ENCODE data around the gene SSU72. TPM values are rescaled to one million over a fixed set of nuclear protein-coding genes. Genes with fewer than 3 reads are reported as not detected.
"Not testable (repeated sequence)": the region's sequence is repeated elsewhere in the genome, so short reads cannot be mapped to it uniquely, and the experiment has no call there.

The SSU72 gene
- total and polyA plus RNA-seq, 7 experiments from 2014 or later: 121 to 267 (median 143) TPM

- H3K36me3 ChIP-seq (ENCODE audit: control insufficient read depth in 2 of 3, insufficient read depth in 3 of 3, low read length in 3 of 3): peaks cover 0 to 50% (median 0%) of the 10 kb centered on the region in 3 experiments
- H3K27me3 Mint-ChIP-seq; ATAC-seq; H3K27ac Mint-ChIP-seq; H3K4me3 Mint-ChIP-seq; POLR2A ChIA-PET; H3K27me3 ChIP-seq (ENCODE audit: control insufficient read depth in 2 of 2, insufficient read depth in 2 of 2, low read length in 2 of 2); H3K27ac ChIP-seq (ENCODE audit: low read depth, low read length); DNase-seq; H3K4me1 Mint-ChIP-seq; H3K9me3 ChIP-seq (ENCODE audit: control insufficient read depth in 2 of 3, low read length in 3 of 3); H3K4me1 ChIP-seq (ENCODE audit: control insufficient read depth in 2 of 2, insufficient read depth in 2 of 2, low read length in 2 of 2); H3K4me3 ChIP-seq (ENCODE audit: low read length); intact Hi-C loops (cut with micrococcal nuclease); CTCF ChIA-PET; H3K9me3 Mint-ChIP-seq: not testable (repeated sequence)
- H3K36me3 Mint-ChIP-seq: peaks cover 0 to 14% (median 0%) of the 10 kb centered on the region in 5 donors
Measured at GRCh38 chr1:1522536-1522935, 52.1 kb downstream of the SSU72 start.

- no peak for DNase-seq
- H3K4me1 ChIP-seq (ENCODE audit: control insufficient read depth in 2 of 2, insufficient read depth in 2 of 2, low read length in 2 of 2): no peaks in the 10 kb centered on the region
- ChIA-PET CTCF (interaction anchor here (0.7 kb wide), 1 partner anchor 17 kb away, joined by 3 read pairs; no protein-coding TSS in a partner anchor), POLR2A (no interaction called here)
- intact Hi-C loops (cut with micrococcal nuclease): no loop called here
- no peak overlapping the region for H3K4me3 ChIP-seq (ENCODE audit: low read length)
- H3K27ac ChIP-seq (ENCODE audit: low read depth, low read length): no peak overlapping the region
- H3K9me3 ChIP-seq (ENCODE audit: control insufficient read depth in 2 of 3, low read length in 3 of 3): no peaks in the 10 kb centered on the region
- Mint-ChIP-seq H3K36me3 (peaks cover 0 to 14% (median 0%) of the 10 kb centered on the region in 5 donors), H3K27me3 (no peaks in the 10 kb centered on the region), H3K4me3 (no peak overlapping the region), H3K4me1 (no peaks in the 10 kb centered on the region), H3K9me3 (no peaks in the 10 kb centered on the region), H3K27ac (no peak overlapping the region)
- no peak for ATAC-seq
- peaks cover 0 to 47% (median 0%) of the 10 kb centered on the region in 3 experiments for H3K36me3 ChIP-seq (ENCODE audit: control insufficient read depth in 2 of 3, insufficient read depth in 3 of 3, low read length in 3 of 3)
- H3K27me3 ChIP-seq (ENCODE audit: control insufficient read depth in 2 of 2, insufficient read depth in 2 of 2, low read length in 2 of 2): no peaks in the 10 kb centered on the region
Measured at GRCh38 chr1:1521331-1521730, 53.3 kb downstream of the SSU72 start.

GRCh38 chr1:1519805-1520505 is 54.7 kb downstream of the SSU72 start:
- H3K27me3 Mint-ChIP-seq; H3K4me1 Mint-ChIP-seq; H3K27me3 ChIP-seq (ENCODE audit: control insufficient read depth in 2 of 2, insufficient read depth in 2 of 2, low read length in 2 of 2); H3K9me3 ChIP-seq (ENCODE audit: control insufficient read depth in 2 of 3, low read length in 3 of 3); POLR2A ChIA-PET; H3K9me3 Mint-ChIP-seq; H3K27ac Mint-ChIP-seq; DNase-seq; CTCF ChIA-PET; H3K4me3 ChIP-seq (ENCODE audit: low read length); intact Hi-C loops (cut with micrococcal nuclease); H3K4me1 ChIP-seq (ENCODE audit: control insufficient read depth in 2 of 2, insufficient read depth in 2 of 2, low read length in 2 of 2); H3K4me3 Mint-ChIP-seq; H3K27ac ChIP-seq (ENCODE audit: low read depth, low read length): not testable (repeated sequence)
- peaks cover 0 to 36% (median 0%) of the 10 kb centered on the region in 3 experiments for H3K36me3 ChIP-seq (ENCODE audit: control insufficient read depth in 2 of 3, insufficient read depth in 3 of 3, low read length in 3 of 3)
- ATAC-seq: peak; percentile 12
- H3K36me3 Mint-ChIP-seq: peaks cover 0 to 11% (median 0%) of the 10 kb centered on the region in 5 donors

- Mint-ChIP-seq H3K36me3 (peaks cover 0 to 11% (median 0%) of the 10 kb centered on the region in 5 donors), H3K4me1 (peaks cover 0 to 13% (median 6%) of the 10 kb centered on the region in 7 donors)
- H3K27ac Mint-ChIP-seq; ATAC-seq; H3K9me3 ChIP-seq (ENCODE audit: control insufficient read depth in 2 of 3, low read length in 3 of 3); H3K27ac ChIP-seq (ENCODE audit: low read depth, low read length); H3K4me1 ChIP-seq (ENCODE audit: control insufficient read depth in 2 of 2, insufficient read depth in 2 of 2, low read length in 2 of 2); CTCF ChIA-PET; H3K4me3 ChIP-seq (ENCODE audit: low read length); DNase-seq; H3K4me3 Mint-ChIP-seq; POLR2A ChIA-PET; H3K9me3 Mint-ChIP-seq; H3K27me3 ChIP-seq (ENCODE audit: control insufficient read depth in 2 of 2, insufficient read depth in 2 of 2, low read length in 2 of 2); H3K27me3 Mint-ChIP-seq; intact Hi-C loops (cut with micrococcal nuclease): not testable (repeated sequence)
- peaks cover 0 to 33% (median 0%) of the 10 kb centered on the region in 3 experiments for H3K36me3 ChIP-seq (ENCODE audit: control insufficient read depth in 2 of 3, insufficient read depth in 3 of 3, low read length in 3 of 3)
Measured at GRCh38 chr1:1518621-1519007, 56.0 kb downstream of the SSU72 start.

GRCh38 chr1:1517973-1518620 is 56.6 kb downstream of the SSU72 start:
- H3K36me3 ChIP-seq (ENCODE audit: control insufficient read depth in 2 of 3, insufficient read depth in 3 of 3, low read length in 3 of 3): peaks cover 0 to 30% (median 0%) of the 10 kb centered on the region in 3 experiments
- Mint-ChIP-seq H3K36me3 (peaks cover 0 to 11% (median 0%) of the 10 kb centered on the region in 5 donors), H3K27me3 (no peaks in the 10 kb centered on the region), H3K9me3 (no peaks in the 10 kb centered on the region), H3K4me3 (no peak overlapping the region), H3K4me1 (peaks cover 0 to 14% (median 7%) of the 10 kb centered on the region in 7 donors), H3K27ac (peak overlapping the region in 2 of 9 donors; percentile 28 to 74)
- no peak overlapping the region for H3K4me3 ChIP-seq (ENCODE audit: low read length)
- no peak for ATAC-seq
- no peaks in the 10 kb centered on the region for H3K9me3 ChIP-seq (ENCODE audit: control insufficient read depth in 2 of 3, low read length in 3 of 3)
- H3K27me3 ChIP-seq (ENCODE audit: control insufficient read depth in 2 of 2, insufficient read depth in 2 of 2, low read length in 2 of 2): no peaks in the 10 kb centered on the region
- no peak overlapping the region for H3K27ac ChIP-seq (ENCODE audit: low read depth, low read length)
- no peaks in the 10 kb centered on the region for H3K4me1 ChIP-seq (ENCODE audit: control insufficient read depth in 2 of 2, insufficient read depth in 2 of 2, low read length in 2 of 2)
- DNase-seq: no peak
- ChIA-PET CTCF (no interaction called here), POLR2A (no interaction called here)
- intact Hi-C loops (cut with micrococcal nuclease): no loop called here

GRCh38 chr1:1516923-1517322 is 57.7 kb downstream of the SSU72 start:
- intact Hi-C loops (cut with micrococcal nuclease); H3K9me3 Mint-ChIP-seq: not testable (repeated sequence)
- POLR2A ChIA-PET: interaction anchor here (0.6 kb wide), 1 partner anchor 160 kb away, joined by 3 read pairs; no protein-coding TSS in a partner anchor

More at GRCh38 chr1:1516923-1517322, 57.7 kb downstream of the SSU72 start:
- H3K27ac Mint-ChIP-seq; H3K27me3 ChIP-seq (ENCODE audit: control insufficient read depth in 2 of 2, insufficient read depth in 2 of 2, low read length in 2 of 2); H3K4me3 Mint-ChIP-seq; H3K27ac ChIP-seq (ENCODE audit: low read depth, low read length); ATAC-seq; CTCF ChIA-PET; H3K9me3 ChIP-seq (ENCODE audit: control insufficient read depth in 2 of 3, low read length in 3 of 3); H3K4me1 ChIP-seq (ENCODE audit: control insufficient read depth in 2 of 2, insufficient read depth in 2 of 2, low read length in 2 of 2); H3K4me3 ChIP-seq (ENCODE audit: low read length); H3K27me3 Mint-ChIP-seq; DNase-seq: not testable (repeated sequence)
- peaks cover 0 to 11% (median 0%) of the 10 kb centered on the region in 5 donors for H3K36me3 Mint-ChIP-seq
- peaks cover 0 to 30% (median 0%) of the 10 kb centered on the region in 3 experiments for H3K36me3 ChIP-seq (ENCODE audit: control insufficient read depth in 2 of 3, insufficient read depth in 3 of 3, low read length in 3 of 3)
- H3K4me1 Mint-ChIP-seq: peaks cover 0 to 14% (median 7%) of the 10 kb centered on the region in 7 donors

Data from naive thymus-derived CD4-positive, alpha-beta T cell (primary cell).